OCI-LY1 (cell line): Measurements from ENCODE around the gene PES1.

Experiments
- H2AFZ ChIP-seq: fragments of 200-600 bp; sonication (generic), shearing (Covaris generic); 2 replicates; pipeline ENCODE4 v1.6.0; 2014; ENCODE audit warnings: antibody characterized with exemption, mild to moderate bottlenecking, low read length
- H3F3A ChIP-seq: fragments of 200-600 bp; sonication (generic), shearing (Covaris generic); 2 replicates; pipeline ENCODE4 v1.6.0; 2014; ENCODE audit warnings: mild to moderate bottlenecking, antibody characterized with exemption, low read length, moderate library complexity; ENCODE audit not compliant: insufficient read depth
- H3K27ac ChIP-seq: fragments of 200-600 bp; sonication (generic); 2 replicates; pipeline ENCODE4 v1.5.1; 2014; ENCODE audit warnings: low read length, mixed run types, mild to moderate bottlenecking, low read depth; ENCODE audit not compliant: poor library complexity, severe bottlenecking
- H3K27me3 ChIP-seq: fragments of 200-600 bp; sonication (generic); 2 replicates; pipeline ENCODE4 v1.6.0; 2014; ENCODE audit warnings: antibody characterized with exemption, mild to moderate bottlenecking, low read length, moderate library complexity; ENCODE audit not compliant: insufficient read depth
- H3K36me3 ChIP-seq: fragments of 200-600 bp; sonication (generic); 2 replicates; pipeline ENCODE4 v1.6.1; 2014; ENCODE audit warnings: mild to moderate bottlenecking, antibody characterized with exemption, low read length, moderate library complexity, mixed read lengths; ENCODE audit not compliant: insufficient read depth
- H3K4me1 ChIP-seq: fragments of 200-600 bp; sonication (generic); 2 replicates; pipeline ENCODE4 v1.5.1; 2014; ENCODE audit warnings: mild to moderate bottlenecking, low read length, moderate library complexity; ENCODE audit not compliant: insufficient read depth, severe bottlenecking
- H3K4me2 ChIP-seq: fragments of 200-600 bp; sonication (generic), shearing (Covaris generic); 2 replicates; pipeline ENCODE4 v1.6.1; 2014; ENCODE audit warnings: low read length
- H3K4me3 ChIP-seq: fragments of 200-600 bp; sonication (generic); 2 replicates; pipeline ENCODE4 v1.5.1; 2014; ENCODE audit warnings: low read length, low read depth, mild to moderate bottlenecking, mixed read lengths; ENCODE audit not compliant: poor library complexity, severe bottlenecking
- H3K79me2 ChIP-seq: fragments of 200-600 bp; shearing (Covaris generic); 2 replicates; pipeline ENCODE4 v1.6.1; 2016; ENCODE audit warnings: mixed run types, low read length, mixed read lengths; ENCODE audit not compliant: insufficient read depth
- H3K9ac ChIP-seq: fragments of 200-600 bp; sonication (generic), shearing (Covaris generic); 2 replicates; pipeline ENCODE4 v1.6.1; 2014; ENCODE audit warnings: mild to moderate bottlenecking, low read length, mixed read lengths
- H3K9me2 ChIP-seq: fragments of 200-600 bp; sonication (generic), shearing (Covaris generic); 2 replicates; pipeline ENCODE4 v1.6.1; 2014; ENCODE audit warnings: low read depth, mild to moderate bottlenecking, low read length, mixed read lengths
- H3K9me3 ChIP-seq: fragments of 200-600 bp; shearing (Covaris generic); 2 replicates; pipeline ENCODE4 v1.6.1; 2014; ENCODE audit warnings: low read length, mixed read lengths
- H4K20me1 ChIP-seq: fragments of 200-600 bp; sonication (generic), shearing (Covaris generic); 2 replicates; pipeline ENCODE4 v1.6.0; 2016; ENCODE audit warnings: mild to moderate bottlenecking, low read length; ENCODE audit not compliant: insufficient read depth
- CTCF ChIP-seq: fragments of 200-600 bp; sonication (generic), shearing (Covaris generic); IDR thresholded peaks from 2 replicates; pipeline ENCODE4 v1.5.1; 2017; ENCODE audit warnings: mild to moderate bottlenecking, antibody characterized with exemption, low read length, moderate library complexity, mixed read lengths
- EZH2 ChIP-seq: fragments of 200-600 bp; sonication (generic), shearing (Covaris generic); IDR thresholded peaks from 2 replicates; pipeline ENCODE4 v1.8.0; 2017; ENCODE audit warnings: borderline replicate concordance, mixed run types, mild to moderate bottlenecking, antibody characterized with exemption, low read length, moderate library complexity, mixed read lengths

PES1 gene

DNA sequence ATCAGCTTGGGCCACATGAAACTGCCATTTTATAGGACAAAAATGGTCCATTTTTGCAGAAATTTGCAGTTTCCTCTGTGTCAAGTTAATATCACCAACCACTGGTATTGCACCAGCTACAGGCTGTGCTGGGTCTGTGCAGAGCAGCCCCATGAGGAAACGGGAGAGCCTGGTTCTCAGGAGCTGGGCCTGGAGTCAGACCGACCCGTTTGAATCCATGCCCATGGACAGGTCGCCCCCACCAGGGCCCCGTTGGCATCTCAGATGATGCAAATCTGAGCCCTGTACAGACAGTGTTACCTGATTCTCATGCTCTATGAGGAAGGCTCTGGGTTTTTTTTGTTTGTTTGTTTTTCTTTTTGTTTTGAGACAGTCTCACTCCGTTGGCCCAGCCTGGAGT, 35.3 kb downstream of the PES1 start:
- no peak overlapping the region for H3K4me3 ChIP-seq
- no peaks in the 10 kb centered on the region for H3F3A ChIP-seq
- no peaks in the 10 kb centered on the region for H3K36me3 ChIP-seq
- no peak overlapping the region for H3K27ac ChIP-seq
- no peak overlapping the region for H3K4me2 ChIP-seq
- H4K20me1 ChIP-seq, result no peaks in the 10 kb centered on the region
- no peak for TF ChIP-seq CTCF
- H3K9ac ChIP-seq, result no peak overlapping the region
- H3K9me2 ChIP-seq, result no peaks in the 10 kb centered on the region
- no peaks in the 10 kb centered on the region for H3K4me1 ChIP-seq
- H3K27me3 ChIP-seq, result no peaks in the 10 kb centered on the region
- H3K9me3 ChIP-seq, result no peaks in the 10 kb centered on the region
- H3K79me2 ChIP-seq, result no peaks in the 10 kb centered on the region
- no peak overlapping the region for H2AFZ ChIP-seq

DNA sequence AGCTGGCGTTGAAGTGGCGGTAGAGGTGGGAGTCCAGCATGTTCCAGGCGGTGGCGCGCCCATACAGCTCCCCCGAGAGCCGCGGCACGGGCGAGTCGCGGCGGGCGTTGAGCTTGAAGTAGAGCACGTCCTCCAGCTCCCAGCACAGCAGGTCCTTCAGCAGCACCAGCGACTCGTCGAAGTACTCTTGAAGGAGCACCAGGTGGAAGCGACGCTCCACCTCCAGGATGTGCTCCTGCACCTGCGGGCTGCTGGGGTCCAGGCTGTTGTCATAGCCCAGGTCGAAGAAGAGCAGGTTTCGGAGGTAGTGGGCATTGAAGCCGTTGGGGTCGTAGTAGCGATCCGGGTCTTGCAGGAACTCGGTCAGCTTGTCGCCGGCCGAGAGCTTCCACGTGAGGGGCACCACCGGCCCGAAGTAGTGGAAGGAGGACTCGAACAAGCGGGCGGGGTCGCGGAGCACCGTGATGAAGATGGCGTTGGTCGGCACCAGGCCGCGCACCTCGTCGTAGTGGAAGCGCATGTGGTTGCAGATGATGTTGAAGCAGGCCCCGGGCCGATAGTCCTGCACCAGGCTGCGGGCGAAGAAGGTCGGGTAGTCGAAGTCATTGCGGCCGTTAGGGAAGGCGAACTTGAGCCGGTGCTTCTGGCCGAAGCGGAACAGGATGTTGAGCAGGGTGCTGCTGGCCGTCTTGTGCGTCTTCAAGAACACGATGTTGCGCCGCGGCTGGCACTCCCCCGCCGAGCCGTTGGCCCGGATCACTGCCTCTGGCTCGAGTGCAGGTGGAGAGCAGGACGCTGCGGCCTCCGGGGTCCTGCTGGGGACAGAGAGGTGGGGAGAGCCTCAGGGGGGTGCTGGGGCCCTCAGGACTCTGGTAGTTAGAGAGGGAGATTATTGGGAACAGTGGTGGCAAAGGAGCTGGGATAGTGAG, 36.2 kb downstream of the PES1 start:
- Histone ChIP-seq H4K20me1 (no peaks in the 10 kb centered on the region), H3K36me3 (no peaks in the 10 kb centered on the region), H3K9me2 (no peaks in the 10 kb centered on the region), H3K79me2 (no peaks in the 10 kb centered on the region), H3F3A (no peaks in the 10 kb centered on the region), H3K9me3 (no peaks in the 10 kb centered on the region), H3K27ac (no peak overlapping the region), H3K27me3 (no peaks in the 10 kb centered on the region), H3K4me2 (no peak overlapping the region), H2AFZ (no peak overlapping the region), H3K4me3 (no peak overlapping the region), H3K9ac (no peak overlapping the region), H3K4me1 (no peaks in the 10 kb centered on the region)
- no peak for TF ChIP-seq EZH2
- no peak for TF ChIP-seq CTCF

DNA sequence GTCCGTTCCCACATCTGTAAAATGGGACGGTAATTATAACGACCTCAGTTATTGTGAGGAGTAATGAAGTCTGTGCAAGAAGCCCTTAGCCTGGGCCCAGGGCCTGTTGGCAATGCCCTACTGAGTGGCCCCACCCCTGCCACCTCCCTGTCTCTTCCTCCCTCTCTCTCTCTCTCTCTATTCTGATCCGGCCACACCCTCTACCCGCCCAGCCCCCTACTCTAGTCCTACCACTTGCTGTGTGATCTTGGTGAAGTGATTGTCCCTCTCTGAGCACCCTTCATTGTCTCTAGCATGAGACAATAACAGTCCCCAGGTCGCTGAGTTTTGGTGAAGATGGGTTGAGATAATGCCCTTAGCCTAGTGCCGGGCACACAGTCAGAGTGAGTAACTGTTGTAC, 37.7 kb downstream of the PES1 start:
- Histone ChIP-seq H3K36me3 (no peaks in the 10 kb centered on the region), H2AFZ (no peak overlapping the region), H3K9ac (no peak overlapping the region), H3K9me3 (no peaks in the 10 kb centered on the region), H3K4me1 (no peaks in the 10 kb centered on the region), H3K4me3 (no peak overlapping the region), H3K79me2 (no peaks in the 10 kb centered on the region), H3K9me2 (no peaks in the 10 kb centered on the region), H3K27me3 (no peaks in the 10 kb centered on the region), H3F3A (no peaks in the 10 kb centered on the region), H4K20me1 (no peaks in the 10 kb centered on the region), H3K27ac (no peak overlapping the region), H3K4me2 (no peak overlapping the region)
- TF ChIP-seq CTCF, result no peak
- no peak for TF ChIP-seq EZH2
